Body of pancreas (tissue), 4 donors: ENCODE data around the gene PTGER3.

ENCODE experiments used
- POLR2A ChIP-seq, 3 donors: fragments of 450-650 bp; IDR thresholded peaks; one replicate each; pipeline ENCODE4 v1.6.1; 2016; ENCODE audit warnings: antibody characterized with exemption in 3 of 3, mild to moderate bottlenecking in 2 of 3
- TF ChIP-seq, protein P1 (sequence below), 7 experiments: fragments of 450-650 bp in 4 of 7; fragments of 200-600 bp in 3 of 7; sonication (generic) in 3 of 7; IDR thresholded peaks; one replicate each; pipeline ENCODE4 v1.5.1; 2016 to 2019; ENCODE audit warnings: antibody characterized with exemption in 7 of 7

DNA sequence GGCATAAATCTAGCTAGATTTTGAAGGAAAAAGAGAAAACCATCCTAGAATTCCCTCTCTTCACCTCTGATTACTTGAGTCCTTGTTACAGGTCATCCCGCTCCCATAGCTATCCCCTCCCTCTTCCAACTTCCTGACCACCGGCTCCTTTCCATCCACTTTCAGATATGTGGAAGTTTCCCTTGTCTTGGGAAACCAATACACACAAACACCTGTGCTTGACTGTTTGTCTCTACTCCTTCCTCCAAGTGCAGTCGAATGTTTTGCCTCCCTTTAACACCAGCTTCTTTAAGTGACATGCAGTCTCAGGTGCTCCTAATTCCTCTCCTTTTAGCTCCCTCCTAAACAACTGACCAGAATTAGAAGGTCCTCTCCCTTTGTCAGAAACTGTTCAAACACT is 70.0 kb downstream of the PTGER3 start:
- TF ChIP-seq POLR2A (IDR thresholded peaks at IDR 0.05) = no peak
- TF ChIP-seq, protein P1, sequence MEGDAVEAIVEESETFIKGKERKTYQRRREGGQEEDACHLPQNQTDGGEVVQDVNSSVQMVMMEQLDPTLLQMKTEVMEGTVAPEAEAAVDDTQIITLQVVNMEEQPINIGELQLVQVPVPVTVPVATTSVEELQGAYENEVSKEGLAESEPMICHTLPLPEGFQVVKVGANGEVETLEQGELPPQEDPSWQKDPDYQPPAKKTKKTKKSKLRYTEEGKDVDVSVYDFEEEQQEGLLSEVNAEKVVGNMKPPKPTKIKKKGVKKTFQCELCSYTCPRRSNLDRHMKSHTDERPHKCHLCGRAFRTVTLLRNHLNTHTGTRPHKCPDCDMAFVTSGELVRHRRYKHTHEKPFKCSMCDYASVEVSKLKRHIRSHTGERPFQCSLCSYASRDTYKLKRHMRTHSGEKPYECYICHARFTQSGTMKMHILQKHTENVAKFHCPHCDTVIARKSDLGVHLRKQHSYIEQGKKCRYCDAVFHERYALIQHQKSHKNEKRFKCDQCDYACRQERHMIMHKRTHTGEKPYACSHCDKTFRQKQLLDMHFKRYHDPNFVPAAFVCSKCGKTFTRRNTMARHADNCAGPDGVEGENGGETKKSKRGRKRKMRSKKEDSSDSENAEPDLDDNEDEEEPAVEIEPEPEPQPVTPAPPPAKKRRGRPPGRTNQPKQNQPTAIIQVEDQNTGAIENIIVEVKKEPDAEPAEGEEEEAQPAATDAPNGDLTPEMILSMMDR (IDR thresholded peaks at IDR 0.05) = no peak
